Activated CD4-positive, CD25-positive, alpha-beta regulatory T cell treated with anti-CD3 and anti-CD28 coated beads, Interleukin-2, amount 50 U/mL, for 24 hours (primary cell): Measurements from ENCODE around the gene SLC4A2.

Experiments
- ATAC-seq, 2 donors: fragments of 150-1000 bp; cut with Tn5 transposase; one replicate each; pipeline ENCODE4 v1.10.0; 2021; ENCODE audit warnings: mild to moderate bottlenecking in 1 of 2, moderate library complexity in 1 of 2

SLC4A2 gene

DNA sequence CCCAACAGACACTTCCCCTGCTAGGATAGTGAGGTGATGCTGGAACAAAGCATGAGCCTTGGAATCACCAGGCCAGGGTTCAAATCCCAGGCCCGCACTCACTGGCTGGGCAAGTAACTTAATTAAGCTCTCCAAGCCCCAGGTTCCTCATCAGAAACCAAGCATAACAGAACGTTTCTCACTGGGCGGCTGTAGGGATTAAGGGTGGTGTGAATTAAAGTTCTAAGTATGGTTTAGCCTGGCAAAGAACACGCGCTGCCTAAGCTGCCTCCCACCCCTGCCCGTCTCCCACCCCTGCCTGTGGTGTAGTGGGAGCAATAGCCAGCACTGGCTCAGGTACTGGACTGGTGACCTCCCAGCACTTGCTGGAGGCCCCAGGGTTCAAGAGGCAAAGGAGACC, 5.6 kb downstream of the SLC4A2 start:
- no peak for ATAC-seq

DNA sequence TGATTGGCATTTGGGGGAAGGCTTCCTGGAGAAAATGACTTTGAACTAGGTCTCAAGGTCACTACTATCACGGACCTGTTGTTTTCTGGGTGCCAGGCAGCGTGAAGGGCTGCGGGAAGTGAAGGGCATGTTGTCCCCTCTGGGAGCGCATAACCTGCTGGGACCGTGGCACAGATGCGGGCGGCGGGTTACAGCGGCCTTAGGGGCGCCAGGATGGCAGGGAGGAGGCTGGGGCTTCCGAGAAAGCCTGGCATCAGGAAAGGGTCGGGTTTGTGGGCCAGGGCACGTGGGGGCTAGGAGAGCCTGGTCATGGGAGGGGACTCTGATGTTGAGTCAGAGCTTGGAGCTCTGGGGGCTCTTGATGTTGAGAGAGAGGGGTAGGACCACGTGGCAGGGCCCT, 6.1 kb downstream of the SLC4A2 start:
- no peak for ATAC-seq

GRCh38 chr7:151066273-151066974, 7.0 kb downstream of the SLC4A2 start:
- no peak for ATAC-seq

DNA sequence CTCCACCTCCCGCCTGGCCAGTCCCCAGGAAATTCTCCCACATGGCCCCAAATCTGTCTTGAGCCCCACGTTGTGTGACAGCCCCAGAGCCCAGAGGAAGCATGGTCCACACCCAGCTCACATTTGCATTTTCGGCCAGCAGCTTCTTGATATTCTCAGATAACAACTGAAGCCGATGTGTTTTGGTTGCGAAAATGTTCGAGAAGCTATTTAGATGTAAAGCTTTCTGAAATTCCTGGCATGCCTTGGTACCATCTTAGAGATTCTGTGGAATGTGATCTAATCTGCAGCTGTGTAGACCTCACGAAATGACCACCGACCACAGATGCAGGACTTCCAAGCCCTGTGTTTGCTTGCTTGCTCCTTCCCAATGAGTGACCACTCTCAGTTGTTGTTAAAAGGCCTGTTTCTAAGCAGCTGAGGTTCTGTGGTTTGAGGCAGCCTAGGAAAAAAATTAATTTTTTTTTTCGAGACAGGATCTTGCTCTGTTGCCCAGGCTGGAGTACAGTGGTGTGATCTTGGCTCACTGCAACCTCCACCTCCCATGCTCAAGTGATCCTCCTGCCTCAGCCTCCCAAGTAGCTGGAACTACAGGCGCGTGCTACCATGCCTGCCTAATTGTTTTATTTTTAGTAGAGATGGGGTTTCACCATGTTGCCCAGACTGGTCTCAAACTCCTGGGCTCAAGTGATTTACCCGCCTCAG, 8.8 kb downstream of the SLC4A2 start:
- ATAC-seq = no peak

GRCh38 chr7:151069841-151070573, 10.6 kb downstream of the SLC4A2 start:
- ATAC-seq = no peak

DNA sequence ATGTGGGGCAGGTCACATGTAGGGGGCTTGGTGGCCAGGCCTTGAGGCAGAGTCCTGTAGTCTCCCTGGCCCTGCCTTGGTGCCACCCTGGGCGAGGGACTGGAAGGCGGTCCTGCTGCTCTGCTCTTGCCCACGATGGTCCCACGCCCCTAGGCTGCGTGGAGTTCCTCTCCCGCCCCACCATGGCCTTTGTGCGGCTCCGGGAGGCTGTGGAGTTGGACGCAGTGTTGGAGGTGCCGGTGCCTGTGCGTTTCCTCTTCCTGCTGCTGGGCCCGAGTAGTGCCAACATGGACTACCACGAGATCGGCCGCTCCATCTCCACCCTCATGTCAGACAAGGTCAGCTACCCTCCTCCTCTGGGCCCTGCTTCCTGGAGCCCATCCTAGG, 11.2 kb downstream of the SLC4A2 start:
- no peak for ATAC-seq

DNA sequence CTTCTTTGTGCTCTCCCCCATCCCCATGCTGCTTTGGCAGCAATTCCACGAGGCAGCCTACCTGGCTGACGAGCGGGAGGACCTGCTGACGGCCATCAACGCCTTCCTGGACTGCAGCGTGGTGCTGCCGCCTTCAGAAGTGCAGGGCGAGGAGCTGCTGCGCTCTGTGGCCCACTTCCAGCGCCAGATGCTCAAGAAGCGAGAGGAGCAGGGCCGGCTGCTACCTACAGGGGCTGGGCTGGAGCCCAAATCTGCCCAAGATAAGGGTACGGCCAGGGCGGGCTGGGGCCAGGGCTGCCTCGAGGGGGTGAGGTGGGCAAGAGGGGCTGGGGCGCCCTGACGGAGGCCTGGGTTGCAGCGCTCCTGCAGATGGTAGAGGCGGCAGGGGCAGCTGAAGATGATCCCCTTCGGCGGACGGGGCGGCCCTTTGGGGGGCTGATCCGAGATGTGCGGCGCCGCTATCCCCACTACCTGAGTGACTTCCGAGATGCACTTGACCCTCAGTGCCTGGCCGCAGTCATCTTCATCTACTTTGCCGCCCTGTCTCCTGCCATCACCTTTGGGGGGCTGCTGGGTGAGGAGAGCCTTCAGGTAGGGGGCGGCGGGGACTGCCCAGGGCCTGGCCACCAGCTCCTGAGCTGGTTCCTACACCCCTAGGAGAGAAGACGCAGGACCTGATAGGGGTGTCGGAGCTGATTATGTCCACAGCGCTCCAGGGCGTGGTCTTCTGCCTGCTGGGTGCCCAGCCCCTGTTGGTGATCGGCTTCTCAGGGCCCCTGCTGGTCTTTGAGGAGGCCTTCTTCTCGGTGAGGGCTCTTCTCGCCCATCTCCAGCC, 11.9 kb downstream of the SLC4A2 start:
- no peak for ATAC-seq

- ATAC-seq = no peak
Measured at GRCh38 chr7:151073990-151074389, 14.6 kb downstream of the SLC4A2 start.

GRCh38 chr7:151074817-151075661, 15.7 kb downstream of the SLC4A2 start:
- ATAC-seq = no peak

GRCh38 chr7:151075662-151075971, 16.2 kb downstream of the SLC4A2 start:
- ATAC-seq = no peak

GRCh38 chr7:151075978-151076426, 16.6 kb downstream of the SLC4A2 start:
- no peak for ATAC-seq

DNA sequence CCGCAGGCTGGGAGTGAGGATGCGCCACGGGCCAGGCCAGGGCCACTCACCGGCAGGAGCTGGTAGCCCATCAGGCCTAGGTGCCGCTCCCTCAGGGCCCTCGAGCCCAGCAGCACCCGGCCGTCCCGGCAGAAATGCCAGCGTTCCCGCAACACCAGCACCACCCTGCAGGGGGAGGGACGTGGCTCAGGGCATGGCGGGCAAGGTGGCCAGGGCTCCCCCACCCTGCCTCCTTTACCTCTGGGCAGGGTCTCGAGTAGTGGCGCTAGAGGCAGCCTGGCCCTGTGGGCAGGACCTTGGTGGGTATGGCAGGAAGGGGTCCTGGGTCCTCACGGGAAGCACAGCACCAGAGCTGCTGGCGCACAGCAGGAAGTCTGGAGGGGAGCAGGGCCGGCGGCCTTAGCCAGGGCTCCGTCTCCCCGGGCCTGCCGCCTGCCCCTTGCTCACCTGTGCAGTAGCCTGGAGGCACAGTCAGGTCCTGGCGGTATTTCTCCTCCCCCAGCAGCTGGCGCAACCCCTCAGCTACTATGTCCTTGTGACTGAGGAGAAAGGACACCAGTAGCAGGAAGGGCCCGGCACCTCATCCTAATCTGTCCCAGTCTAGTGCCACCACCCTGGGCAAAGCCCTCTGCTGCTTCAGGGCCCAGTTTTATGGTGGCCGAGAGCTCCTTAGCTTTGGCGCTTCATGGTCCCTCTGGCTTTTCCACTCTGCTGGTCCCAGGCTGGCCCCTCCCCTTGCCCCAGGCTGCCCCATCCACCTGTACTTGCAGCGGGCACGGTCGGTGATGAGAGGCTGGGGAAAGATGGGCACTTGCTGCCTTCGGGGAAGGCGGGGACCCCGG, 17.7 kb downstream of the SLC4A2 start:
- ATAC-seq = no peak

DNA sequence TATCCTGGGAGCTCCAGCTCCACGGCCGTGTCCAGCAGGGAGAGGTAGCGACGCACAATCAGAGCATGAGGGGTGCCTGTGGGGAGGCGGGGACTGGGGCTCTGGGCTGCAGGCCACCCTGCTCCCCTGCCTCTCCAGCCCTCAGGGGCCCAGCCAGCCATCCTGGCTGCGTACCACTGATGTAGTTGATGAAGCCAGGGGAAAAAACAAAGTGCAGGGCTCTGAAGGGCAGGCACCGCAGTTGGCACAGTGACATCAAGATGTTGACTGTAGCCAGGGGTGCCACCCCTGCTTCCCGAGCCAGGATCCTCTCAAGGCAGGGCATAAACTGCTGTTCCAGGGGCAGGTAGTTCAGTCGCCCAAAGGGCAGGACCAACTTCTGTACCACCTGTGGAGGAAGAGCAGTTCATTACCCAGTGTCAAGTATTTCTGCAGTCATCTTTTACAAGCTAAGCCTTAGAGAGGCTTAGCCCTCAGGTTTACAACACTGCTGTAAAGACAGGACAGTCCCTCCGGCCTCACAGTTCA, 18.4 kb downstream of the SLC4A2 start:
- ATAC-seq = no peak

DNA sequence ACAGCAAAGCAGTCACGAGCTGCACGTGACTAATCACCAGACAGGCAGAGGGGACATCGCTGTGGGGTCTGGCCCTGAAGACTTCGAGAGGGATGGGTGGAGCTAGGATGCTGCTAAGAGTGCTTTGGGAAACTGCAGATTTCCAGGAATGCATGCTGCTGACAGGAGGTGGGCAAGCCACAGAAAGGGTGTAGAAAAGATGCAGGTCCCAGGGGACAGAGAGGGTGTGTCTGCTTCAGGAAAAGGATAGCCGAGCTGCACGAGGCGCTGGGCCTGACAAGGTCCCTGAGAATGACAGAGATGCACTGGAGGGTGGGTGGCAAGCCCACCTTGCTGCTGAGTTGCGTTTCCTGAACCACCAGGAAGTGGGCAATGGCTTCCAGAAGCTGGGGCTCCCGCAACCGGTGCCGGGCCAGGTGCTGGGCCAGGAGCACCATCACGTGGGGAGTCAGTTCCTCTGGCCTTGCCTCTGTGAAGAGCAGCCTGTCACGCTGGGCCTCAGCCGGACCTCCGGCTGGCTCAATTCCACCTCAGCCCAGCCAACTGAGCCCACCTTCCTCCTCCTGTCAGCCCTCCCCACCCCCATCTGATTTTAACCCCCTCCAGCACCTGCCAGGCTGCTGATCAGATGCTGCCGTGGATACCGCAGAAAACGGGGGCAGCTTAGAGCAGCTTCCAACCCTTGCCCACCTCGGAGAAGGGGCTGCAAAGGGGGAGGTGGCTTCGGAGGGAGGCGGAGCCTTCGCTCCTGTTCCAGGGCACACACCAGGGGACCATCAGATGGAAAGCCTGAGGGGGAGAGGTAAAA, 19.0 kb downstream of the SLC4A2 start:
- ATAC-seq = no peak

DNA sequence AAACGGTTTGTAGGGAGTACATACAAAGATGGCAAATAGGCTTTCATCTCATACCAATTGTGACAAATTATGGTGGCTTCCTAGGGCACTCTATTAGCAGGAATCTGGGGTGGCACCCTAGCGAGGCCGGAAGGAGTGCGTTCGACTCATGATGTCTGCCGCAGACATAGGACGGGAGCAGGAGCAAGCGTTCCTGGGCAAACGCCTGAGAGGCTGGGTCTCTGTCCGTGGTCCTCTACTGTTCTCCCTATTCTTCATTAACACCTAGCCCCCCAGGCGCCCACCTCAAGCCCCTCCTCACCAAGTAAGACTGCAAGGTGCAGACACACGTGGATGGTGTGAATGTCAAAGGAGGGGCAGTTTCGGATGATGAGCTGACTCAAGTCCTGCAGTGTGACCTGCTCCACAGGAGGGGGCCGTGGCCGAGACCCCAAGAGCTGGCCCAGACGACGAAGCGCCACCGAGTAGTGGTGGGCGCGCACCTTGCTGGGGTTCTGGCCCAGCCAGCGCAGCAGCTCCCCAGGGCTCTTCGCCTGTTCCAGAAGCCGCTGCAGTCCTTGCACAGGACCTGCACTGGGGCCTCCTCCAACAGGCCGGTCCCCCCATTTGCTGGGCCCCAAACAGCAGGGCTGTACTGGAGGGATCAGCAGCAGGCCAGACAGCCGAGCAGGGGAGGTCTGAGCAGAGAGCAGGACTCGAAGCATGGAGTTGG, 20.0 kb downstream of the SLC4A2 start:
- ATAC-seq = no peak

DNA sequence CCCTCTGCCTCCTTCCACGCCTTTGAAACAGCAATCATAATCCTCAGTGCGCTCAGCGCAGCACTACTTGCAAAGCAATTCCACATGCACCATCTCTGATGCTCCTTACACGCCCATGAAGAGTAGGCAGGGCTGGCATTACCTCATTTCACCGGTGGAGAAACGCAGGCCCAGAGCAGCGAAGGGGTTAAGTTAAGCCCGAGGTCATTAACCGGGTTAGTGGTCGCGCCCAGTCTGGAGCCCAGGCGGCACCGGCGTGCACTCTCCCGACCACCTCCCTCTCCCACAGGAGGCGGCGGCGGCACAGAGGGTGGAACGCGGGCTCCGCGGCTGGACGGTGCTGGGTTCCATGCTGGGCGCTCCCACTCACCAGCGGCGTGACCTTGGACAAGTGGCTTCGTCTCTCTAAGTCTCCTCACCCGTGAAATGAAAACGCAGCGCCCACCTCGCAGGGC, 20.7 kb downstream of the SLC4A2 start:
- ATAC-seq = peak; percentile 1 to 3

DNA sequence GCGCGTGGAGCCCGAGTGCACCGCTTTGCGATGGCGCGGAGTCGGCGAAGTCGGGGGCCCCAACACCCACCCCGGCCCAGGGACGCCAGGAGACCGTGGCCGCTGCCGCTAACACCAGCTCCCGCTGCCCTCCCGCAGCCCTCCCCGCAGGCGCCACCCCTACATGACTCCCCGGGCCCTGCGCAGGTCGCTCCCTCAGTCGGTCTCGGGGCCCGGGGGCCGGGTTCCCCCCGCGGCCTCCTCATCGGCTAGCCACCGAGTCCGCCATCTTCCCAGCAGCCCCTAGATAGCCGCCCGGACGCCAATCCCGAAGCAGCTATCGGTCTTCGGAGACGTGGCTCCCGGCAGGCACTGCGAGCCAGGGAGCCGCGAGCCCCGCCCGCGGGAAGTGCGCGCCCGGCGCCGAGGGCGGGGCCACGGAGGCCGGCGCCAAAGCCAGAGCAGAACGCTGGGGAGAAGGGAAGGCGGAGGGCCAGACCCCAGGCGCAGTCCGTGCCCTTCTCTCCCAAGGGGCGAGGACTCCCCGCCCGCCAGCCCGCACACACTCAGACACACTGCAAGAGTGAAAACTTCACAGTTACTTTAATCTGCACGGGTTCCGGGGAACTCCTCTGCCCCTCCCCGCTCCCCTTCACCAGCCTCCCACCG, 21.3 kb downstream of the SLC4A2 start, which contains the start of gene FASTK:
Gene FASTK (minus strand): TSS at position 288 of the 648 bp plus-strand sequence. CDS start 43 bp downstream, at position 245.
- ATAC-seq = peak; percentile 88 to 89
